Breast epithelium (tissue), 3 donors: ENCODE results near the gene MARCKSL1.

Source experiments
- POLR2A ChIP-seq: fragments of 450-650 bp; IDR thresholded peaks from one replicate; pipeline ENCODE4 v1.6.1; 2016; ENCODE audit warnings: antibody characterized with exemption, mild to moderate bottlenecking, moderate library complexity
- TF ChIP-seq, protein P1 (sequence below), 3 donors: fragments of 450-650 bp; IDR thresholded peaks; one replicate each; pipeline ENCODE4 v1.5.1; 2016 to 2017; ENCODE audit warnings: antibody characterized with exemption in 3 of 3, mild to moderate bottlenecking in 3 of 3, moderate library complexity in 3 of 3

DNA sequence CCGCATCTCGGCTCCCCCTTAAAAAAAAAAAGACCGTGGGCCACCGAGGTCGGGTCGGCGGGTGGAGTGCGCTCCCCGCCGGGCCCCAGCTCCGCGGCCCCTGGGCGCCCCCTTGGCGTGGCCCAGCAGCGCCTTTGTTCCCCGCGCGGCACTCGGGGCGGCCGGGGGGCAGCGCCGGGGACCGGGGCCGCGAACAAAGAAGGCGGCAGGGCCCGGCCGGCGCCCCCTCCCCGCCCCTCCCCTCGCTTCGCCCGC lies 571 bp downstream of the MARCKSL1 start:
- TF ChIP-seq, protein P1, sequence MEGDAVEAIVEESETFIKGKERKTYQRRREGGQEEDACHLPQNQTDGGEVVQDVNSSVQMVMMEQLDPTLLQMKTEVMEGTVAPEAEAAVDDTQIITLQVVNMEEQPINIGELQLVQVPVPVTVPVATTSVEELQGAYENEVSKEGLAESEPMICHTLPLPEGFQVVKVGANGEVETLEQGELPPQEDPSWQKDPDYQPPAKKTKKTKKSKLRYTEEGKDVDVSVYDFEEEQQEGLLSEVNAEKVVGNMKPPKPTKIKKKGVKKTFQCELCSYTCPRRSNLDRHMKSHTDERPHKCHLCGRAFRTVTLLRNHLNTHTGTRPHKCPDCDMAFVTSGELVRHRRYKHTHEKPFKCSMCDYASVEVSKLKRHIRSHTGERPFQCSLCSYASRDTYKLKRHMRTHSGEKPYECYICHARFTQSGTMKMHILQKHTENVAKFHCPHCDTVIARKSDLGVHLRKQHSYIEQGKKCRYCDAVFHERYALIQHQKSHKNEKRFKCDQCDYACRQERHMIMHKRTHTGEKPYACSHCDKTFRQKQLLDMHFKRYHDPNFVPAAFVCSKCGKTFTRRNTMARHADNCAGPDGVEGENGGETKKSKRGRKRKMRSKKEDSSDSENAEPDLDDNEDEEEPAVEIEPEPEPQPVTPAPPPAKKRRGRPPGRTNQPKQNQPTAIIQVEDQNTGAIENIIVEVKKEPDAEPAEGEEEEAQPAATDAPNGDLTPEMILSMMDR (IDR thresholded peaks at IDR 0.05), result no peak
- no peak for TF ChIP-seq POLR2A
